Thymus (tissue), 14 donors: Measurements from ENCODE around the gene IFITM5. TPM values are rescaled to one million over a fixed set of nuclear protein-coding genes. Genes with fewer than 3 reads are reported as not detected.

Experiments
- DNase-seq, 9 donors: peaks; one replicate each; pipeline ENCODE4 v3.0.0-alpha.2; 2013; ENCODE audit warnings: low spot score in 9 of 9, low read depth in 6 of 9, missing footprints in 1 of 9
- H3K27ac ChIP-seq, 2 donors: one replicate each; pipeline ENCODE4 v1.5.1; 2013; ENCODE audit warnings: control low read depth in 1 of 2, low read depth in 1 of 2, low read length in 1 of 2, mild to moderate bottlenecking in 1 of 2, moderate library complexity in 1 of 2
- H3K27me3 ChIP-seq, 2 donors: one replicate each; pipeline ENCODE4 v1.5.1; 2013; ENCODE audit warnings: low read length in 1 of 2; ENCODE audit not compliant: control insufficient read depth in 2 of 2, insufficient read depth in 1 of 2
- H3K36me3 ChIP-seq, 2 donors: one replicate each; pipeline ENCODE4 v1.5.1; 2013; ENCODE audit warnings: low read length in 1 of 2, mild to moderate bottlenecking in 1 of 2, moderate library complexity in 1 of 2; ENCODE audit not compliant: control insufficient read depth in 2 of 2, insufficient read depth in 2 of 2
- H3K4me1 ChIP-seq, 2 donors: one replicate each; pipeline ENCODE4 v1.5.1; 2013; ENCODE audit warnings: low read length in 2 of 2; ENCODE audit not compliant: control insufficient read depth in 2 of 2, insufficient read depth in 2 of 2
- H3K4me3 ChIP-seq, 2 donors: one replicate each; pipeline ENCODE4 v1.5.1; 2013; ENCODE audit warnings: low read length in 2 of 2, control low read depth in 1 of 2, mild to moderate bottlenecking in 1 of 2
- H3K9me3 ChIP-seq, 2 donors: one replicate each; pipeline ENCODE4 v1.5.1; 2013; ENCODE audit warnings: low read length in 1 of 2, mild to moderate bottlenecking in 1 of 2; ENCODE audit not compliant: control insufficient read depth in 2 of 2, insufficient read depth in 1 of 2
- WGBS: extraction: QIAGEN DNeasy Blood & Tissue Kit; methylation state at CpG from one replicate; pipeline ENCODE4 v1.1.7; 2013; 5-methylcytosine and 5-hydroxymethylcytosine counted together
- long read RNA-seq, 10 donors: transcript quantifications; one replicate each; lab custom pipeline, GENCODE V29; 2026
- polyA plus RNA-seq: library from polyadenylated mRNA; stranded (reverse); fragments of 200-250 nt; gene quantifications from one replicate; pipeline ENCODE4 v1.2.3, GENCODE V29; 2013
- total RNA-seq: library from RNA; stranded (reverse); fragments of 120-200 nt; gene quantifications from one replicate; pipeline ENCODE4 v1.2.4, GENCODE V29; 2013
- donor health status: healthy.

IFITM5 gene
- total RNA-seq (not detected), polyA plus RNA-seq (0.25 TPM)
- long read RNA-seq, donor 1: 0 reads
- long read RNA-seq, donor 2: 0 reads
- long read RNA-seq, donor 3, partial matches to known transcripts: 721 of 732 reads
- long read RNA-seq, donor 3, other reads (novel, unspliced or antisense): 11 of 732 reads
- long read RNA-seq, donor 4, partial matches to known transcripts: 600 of 600 reads
- long read RNA-seq, donor 4, other reads (novel, unspliced or antisense): 0 of 600 reads
- long read RNA-seq, donor 5: 0 reads
- long read RNA-seq, donor 6: 0 reads
- long read RNA-seq, donor 7: 0 reads
- long read RNA-seq, donor 8: 0 reads
- long read RNA-seq, donor 9: 0 reads
- long read RNA-seq, donor 10: 0 reads

GRCh38 chr11:299081-299891, at the start of gene IFITM5:
Gene IFITM5, minus strand, starts transcription at chr11:299526. Its CDS starts 36 bp downstream, at chr11:299490.
- DNase-seq: no peak
- Histone ChIP-seq H3K36me3 (peaks cover 3 to 11% of the 10 kb centered on the region in 2 donors), H3K27ac (no peak within 1 kb of the TSS), H3K4me1 (peaks cover 0 to 46% of the 10 kb centered on the region in 2 donors), H3K27me3 (peaks cover 0 to 29% of the 10 kb centered on the region in 2 donors), H3K9me3 (peaks cover 0 to 9% of the 10 kb centered on the region in 2 donors), H3K4me3 (no peak within 1 kb of the TSS)
- WGBS: 86% methylated on average over 40 of the region's 40 CpGs

GRCh38 chr11:346529-346928, 47.2 kb upstream of the IFITM5 start:
- no peaks in the 10 kb centered on the region for H3K27me3 ChIP-seq
- 93% methylated on average over 3 of the region's 3 CpGs for WGBS
- no peak for DNase-seq
- H3K4me1 ChIP-seq: peaks cover 5 to 25% of the 10 kb centered on the region in 2 donors
- H3K4me3 ChIP-seq: no peak overlapping the region
- H3K27ac ChIP-seq: no peak overlapping the region
- H3K36me3 ChIP-seq: no peaks in the 10 kb centered on the region
- H3K9me3 ChIP-seq: no peaks in the 10 kb centered on the region

GRCh38 chr11:344836-345578, 45.7 kb upstream of the IFITM5 start:
- WGBS: 98% methylated on average over 11 of the region's 11 CpGs
- Histone ChIP-seq H3K4me1 (peaks cover 5 to 12% of the 10 kb centered on the region in 2 donors), H3K36me3 (no peaks in the 10 kb centered on the region), H3K27ac (no peak overlapping the region), H3K4me3 (no peak overlapping the region), H3K27me3 (no peaks in the 10 kb centered on the region), H3K9me3 (no peaks in the 10 kb centered on the region)
- no peak for DNase-seq

GRCh38 chr11:342328-342727, 43.0 kb upstream of the IFITM5 start:
- Histone ChIP-seq H3K36me3 (no peaks in the 10 kb centered on the region), H3K4me3 (no peak overlapping the region), H3K4me1 (peaks cover 5 to 15% of the 10 kb centered on the region in 2 donors), H3K27ac (no peak overlapping the region), H3K27me3 (no peaks in the 10 kb centered on the region), H3K9me3 (no peaks in the 10 kb centered on the region)
- DNase-seq: no peak
- 67% methylated on average over 3 of the region's 3 CpGs for WGBS

- H3K27ac ChIP-seq: no peak overlapping the region
- no peaks in the 10 kb centered on the region for H3K27me3 ChIP-seq
- 96% methylated on average over 5 of the region's 5 CpGs for WGBS
- H3K36me3 ChIP-seq: no peaks in the 10 kb centered on the region
- no peak overlapping the region for H3K4me3 ChIP-seq
- no peaks in the 10 kb centered on the region for H3K9me3 ChIP-seq
- H3K4me1 ChIP-seq: peaks cover 12 to 24% of the 10 kb centered on the region in 2 donors
- no peak for DNase-seq
These were observed 41.5 kb upstream of the IFITM5 start for GRCh38 chr11:340539-341512.

- WGBS: 96% methylated on average over 2 of the region's 2 CpGs
- DNase-seq: no peak
- H3K4me1 ChIP-seq: peaks cover 17 to 33% of the 10 kb centered on the region in 2 donors
- H3K27ac ChIP-seq: no peak overlapping the region
- no peaks in the 10 kb centered on the region for H3K27me3 ChIP-seq
- H3K9me3 ChIP-seq: no peaks in the 10 kb centered on the region
- no peak overlapping the region for H3K4me3 ChIP-seq
- no peaks in the 10 kb centered on the region for H3K36me3 ChIP-seq
These were observed 40.6 kb upstream of the IFITM5 start for GRCh38 chr11:339963-340362.

- no peak for DNase-seq
- no peak overlapping the region for H3K27ac ChIP-seq
- peaks cover 22 to 53% of the 10 kb centered on the region in 2 donors for H3K4me1 ChIP-seq
- H3K4me3 ChIP-seq: no peak overlapping the region
- H3K36me3 ChIP-seq: no peaks in the 10 kb centered on the region
- no peaks in the 10 kb centered on the region for H3K27me3 ChIP-seq
- 95% methylated on average over 6 of the region's 6 CpGs for WGBS
- no peaks in the 10 kb centered on the region for H3K9me3 ChIP-seq
These were observed 38.4 kb upstream of the IFITM5 start for GRCh38 chr11:337711-338110.

- Histone ChIP-seq H3K9me3 (no peaks in the 10 kb centered on the region), H3K4me1 (peaks cover 28 to 59% of the 10 kb centered on the region in 2 donors), H3K27ac (peak overlapping the region; percentile 19 to 64), H3K27me3 (no peaks in the 10 kb centered on the region), H3K4me3 (no peak overlapping the region), H3K36me3 (no peaks in the 10 kb centered on the region)
- no peak for DNase-seq
- WGBS: 62% methylated on average over 4 of the region's 4 CpGs
These were observed 37.4 kb upstream of the IFITM5 start for GRCh38 chr11:336659-337198.
